NCI-H187 (cell line): ENCODE data around the gene BCKDHB.

Experiments used
- DNase-seq, 2 experiments: peaks; one replicate each; lab custom pipeline; 2025; lab: John Stamatoyannopoulos, UW

Gene BCKDHB

DNA sequence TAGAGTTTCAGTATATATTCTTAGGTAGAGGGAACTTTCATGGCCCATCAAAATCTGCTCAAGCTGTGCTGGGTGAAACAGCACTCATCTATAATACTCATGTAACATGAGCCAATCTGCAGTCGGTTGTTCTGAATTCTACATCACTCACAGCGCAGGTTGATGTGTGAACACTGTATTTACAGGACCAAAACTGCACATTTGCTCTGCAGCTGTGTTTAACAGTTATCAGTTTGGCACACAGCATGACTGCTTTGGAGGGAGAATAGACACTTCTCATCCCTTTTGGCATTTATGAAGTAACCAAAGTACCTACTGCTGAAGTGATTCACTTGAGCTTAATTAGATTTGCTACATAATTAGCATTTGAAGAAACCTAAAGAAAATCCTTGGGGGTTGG, 225.1 kb downstream of the BCKDHB start:
- peak in 1 of 2 experiments; percentile 19 for DNase-seq

DNA sequence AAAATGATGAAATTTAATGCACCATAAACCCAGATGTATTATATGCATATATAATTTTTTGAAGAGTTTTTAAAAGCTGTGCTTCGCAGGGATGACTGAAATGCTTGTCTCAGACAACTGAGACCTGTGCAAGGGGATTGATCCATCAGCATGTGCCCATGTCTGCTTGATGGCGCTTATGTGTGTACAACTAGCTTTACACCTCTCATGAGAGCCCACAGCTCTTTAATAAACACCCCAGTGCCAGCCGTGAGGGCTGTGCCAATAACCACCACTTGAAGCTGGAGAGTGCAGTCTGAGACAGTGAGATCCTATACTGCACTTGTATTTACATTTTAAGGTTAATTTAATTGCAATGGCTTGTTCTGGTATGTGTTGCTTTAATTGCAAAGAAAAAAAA, 225.5 kb downstream of the BCKDHB start:
- DNase-seq = peak in 1 of 2 experiments; percentile 4

- DNase-seq = no peak
Measured at GRCh38 chr6:80333342-80333741, 226.9 kb downstream of the BCKDHB start.

DNA sequence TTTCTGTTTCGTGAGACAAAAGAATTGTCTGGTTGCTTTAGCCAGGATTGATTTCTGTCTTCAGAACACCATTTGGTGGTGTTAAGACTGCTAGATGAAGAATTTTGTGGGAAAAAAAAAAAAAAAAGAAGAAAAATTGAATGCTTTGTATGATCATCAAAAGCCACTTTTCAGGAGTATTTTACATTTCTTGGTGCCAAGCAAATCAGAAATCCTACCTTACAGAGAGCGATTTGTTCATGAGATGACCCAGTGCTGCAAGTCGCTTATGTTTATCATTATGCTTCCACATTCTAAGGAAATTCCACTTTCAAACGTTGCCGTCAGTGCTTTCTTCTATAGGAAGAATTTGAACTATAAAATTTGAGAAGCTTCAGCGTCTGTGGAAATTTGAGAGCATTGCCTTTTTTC, 228.7 kb downstream of the BCKDHB start:
- no peak for DNase-seq

DNA sequence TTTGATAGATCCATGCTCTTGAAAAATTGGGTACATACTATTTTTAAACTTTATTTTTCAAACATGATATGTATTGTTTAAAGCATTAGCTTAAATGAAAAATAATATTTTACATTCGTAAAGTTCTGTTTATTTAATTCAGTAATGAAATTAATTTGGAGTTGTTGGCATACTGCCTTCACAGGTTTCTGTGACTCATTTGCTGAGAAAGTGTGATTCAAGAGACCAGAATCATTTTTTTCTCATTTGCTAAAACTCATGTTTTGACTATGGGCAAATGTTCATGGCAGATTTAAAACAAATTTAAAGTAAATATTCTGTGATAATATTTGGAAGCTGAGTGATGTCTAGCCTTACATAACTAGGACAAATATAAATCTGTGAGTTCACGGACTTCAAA, 230.4 kb downstream of the BCKDHB start:
- no peak for DNase-seq

DNA sequence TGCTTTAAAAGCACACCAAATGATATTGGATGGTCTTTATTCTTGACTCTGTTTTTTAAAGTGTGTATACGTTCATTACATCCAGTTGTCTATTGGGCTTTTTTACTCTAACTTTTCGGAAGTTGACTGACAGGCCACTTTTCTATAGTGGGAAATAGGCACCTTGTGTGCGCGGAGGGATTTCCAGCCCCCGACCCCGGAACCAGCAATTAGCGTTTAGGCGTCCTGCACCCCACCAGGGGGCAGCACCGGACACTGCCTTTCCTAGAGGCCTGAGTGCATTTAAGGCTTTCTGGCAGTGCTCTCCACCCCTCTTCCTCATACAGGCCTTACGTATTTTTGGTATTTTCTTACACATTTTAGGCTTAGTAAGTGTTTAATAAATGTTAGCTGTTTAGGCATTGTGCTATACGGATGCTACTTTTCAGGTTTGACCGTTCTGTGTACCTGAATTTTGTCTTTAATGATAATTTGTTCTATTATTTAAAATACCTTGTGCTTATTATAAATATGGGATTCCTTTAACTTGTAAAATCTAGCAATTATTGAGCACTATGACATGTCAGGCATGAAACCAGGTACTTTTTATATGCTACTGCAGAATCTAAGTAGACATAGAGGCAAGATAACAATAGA, 231.8 kb downstream of the BCKDHB start:
- DNase-seq = peak; percentile 3 to 30

GRCh38 chr6:80339421-80339820, 232.9 kb downstream of the BCKDHB start:
- no peak for DNase-seq

DNA sequence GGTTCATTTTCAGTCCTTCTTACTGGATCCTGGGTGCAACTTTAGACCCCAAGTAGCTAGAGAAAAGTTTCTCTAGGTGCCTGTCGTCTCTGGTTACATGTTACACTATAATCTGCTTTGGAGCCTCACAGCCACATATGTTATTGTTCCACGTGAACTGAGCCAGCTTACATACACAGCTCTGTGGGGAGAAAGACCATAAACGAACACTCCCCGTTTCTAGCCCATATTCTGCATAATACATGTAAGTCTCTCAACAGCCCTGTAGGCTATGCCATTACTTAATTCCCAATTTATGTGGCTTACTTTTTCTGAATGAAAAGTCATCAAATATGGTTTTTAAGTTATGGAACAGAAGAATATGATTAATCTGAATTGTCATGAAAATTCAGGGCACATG, 233.8 kb downstream of the BCKDHB start:
- no peak for DNase-seq

GRCh38 chr6:80340686-80341085, 234.2 kb downstream of the BCKDHB start:
- no peak for DNase-seq

- no peak for DNase-seq
Measured at GRCh38 chr6:80341330-80341729, 234.9 kb downstream of the BCKDHB start.

GRCh38 chr6:80343511-80343910, 237.0 kb downstream of the BCKDHB start:
- DNase-seq = no peak

- no peak for DNase-seq
Measured at GRCh38 chr6:80347101-80347500, 240.6 kb downstream of the BCKDHB start.

DNA sequence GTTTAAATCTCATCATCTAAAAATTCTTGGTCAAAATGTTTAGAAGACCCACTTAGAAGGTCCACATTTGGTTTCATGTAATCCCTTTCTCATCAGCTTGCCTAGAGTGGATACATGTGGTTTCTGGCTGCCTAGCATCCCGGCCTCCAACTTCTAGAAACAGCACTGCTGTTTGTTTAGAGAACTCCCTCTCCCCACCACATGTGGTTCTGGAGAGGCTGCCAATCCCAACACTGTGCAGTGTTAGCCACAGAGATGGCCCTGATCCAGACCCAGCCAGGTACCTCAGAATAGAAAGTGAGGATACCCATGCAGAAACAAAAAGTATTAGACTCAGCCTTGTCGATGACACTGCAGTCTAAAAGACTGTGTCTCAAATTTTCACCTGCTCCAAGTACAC, 241.8 kb downstream of the BCKDHB start:
- DNase-seq = no peak

DNA sequence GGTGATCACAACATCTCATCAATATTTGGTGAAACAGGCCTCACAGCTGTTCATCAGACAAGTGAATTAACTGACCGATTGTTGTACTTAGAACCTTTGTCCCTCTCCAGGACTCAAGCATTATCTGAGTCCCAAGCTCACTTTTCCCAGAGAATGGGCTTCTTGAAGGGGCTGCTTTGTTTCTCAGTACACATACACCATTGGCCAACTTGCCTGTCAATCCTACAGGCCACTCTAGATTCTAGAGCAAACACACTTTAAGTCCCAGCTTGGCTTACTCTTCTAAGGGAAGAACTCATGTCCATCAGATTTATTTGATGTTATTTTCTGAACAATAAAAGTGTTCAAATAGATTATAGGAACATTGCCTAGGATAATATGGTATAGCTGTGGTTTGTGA, 249.5 kb downstream of the BCKDHB start:
- DNase-seq = no peak

DNA sequence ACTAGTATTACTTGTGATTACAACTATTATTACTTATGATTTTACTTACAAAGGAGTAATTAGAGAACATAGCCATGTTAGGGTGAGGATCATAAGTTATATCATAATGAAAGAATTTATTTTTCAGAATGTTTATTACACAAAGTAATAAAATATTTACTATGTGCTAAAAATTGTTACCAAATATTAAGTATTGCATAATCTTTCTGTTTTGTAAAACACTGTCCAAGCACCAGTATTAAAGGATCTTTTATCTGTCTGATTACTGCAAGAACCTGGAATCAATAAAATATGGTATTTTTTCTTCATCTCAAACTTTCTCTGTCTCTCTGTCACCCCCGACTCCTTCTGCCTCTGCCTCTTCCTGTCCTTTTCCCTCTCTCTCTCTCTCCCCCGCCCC, 250.1 kb downstream of the BCKDHB start:
- DNase-seq = no peak

DNA sequence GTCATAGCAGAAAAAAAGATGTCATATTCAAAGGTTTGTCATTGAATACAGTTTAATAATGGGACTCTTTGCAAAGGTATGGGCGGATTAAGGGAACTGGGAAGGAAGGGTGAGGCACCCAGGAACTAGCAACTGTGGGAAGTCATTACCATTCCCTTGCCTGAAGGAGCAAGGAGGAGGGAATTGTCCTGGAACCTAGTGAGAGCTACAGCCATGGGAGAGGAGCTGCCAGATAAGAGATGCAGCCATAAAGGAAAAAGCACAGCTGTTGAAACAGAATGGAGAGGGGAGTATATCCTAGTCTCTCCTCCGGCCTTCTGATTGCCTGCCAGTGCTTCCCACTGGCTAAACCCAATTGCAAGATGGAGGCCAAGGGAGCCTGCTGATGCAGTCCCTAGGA, 250.6 kb downstream of the BCKDHB start:
- DNase-seq = no peak

- DNase-seq = no peak
Measured at GRCh38 chr6:80357674-80358073, 251.2 kb downstream of the BCKDHB start.

- no peak for DNase-seq
Measured at GRCh38 chr6:80363501-80364122, 257.1 kb downstream of the BCKDHB start.

DNA sequence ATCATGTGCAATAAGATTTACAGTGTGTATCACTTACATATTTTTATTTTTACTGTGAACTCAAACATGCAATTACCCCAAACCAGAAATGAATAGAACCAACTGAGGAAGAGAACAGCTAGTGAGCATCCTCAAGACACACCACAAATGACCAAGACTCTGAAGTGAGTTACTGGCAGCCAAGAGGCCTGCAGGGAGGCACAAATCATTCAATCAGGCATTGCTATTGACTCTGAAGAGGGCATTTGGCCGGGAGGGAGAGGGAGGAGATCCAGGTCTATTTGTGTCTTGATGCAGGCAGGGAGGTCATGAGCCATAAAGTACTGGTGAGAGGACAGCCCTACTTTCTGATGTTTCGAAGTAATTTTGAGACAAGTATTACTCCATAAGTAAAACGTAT, 257.7 kb downstream of the BCKDHB start:
- no peak for DNase-seq

GRCh38 chr6:80366051-80366450, 259.6 kb downstream of the BCKDHB start:
- DNase-seq = no peak

DNA sequence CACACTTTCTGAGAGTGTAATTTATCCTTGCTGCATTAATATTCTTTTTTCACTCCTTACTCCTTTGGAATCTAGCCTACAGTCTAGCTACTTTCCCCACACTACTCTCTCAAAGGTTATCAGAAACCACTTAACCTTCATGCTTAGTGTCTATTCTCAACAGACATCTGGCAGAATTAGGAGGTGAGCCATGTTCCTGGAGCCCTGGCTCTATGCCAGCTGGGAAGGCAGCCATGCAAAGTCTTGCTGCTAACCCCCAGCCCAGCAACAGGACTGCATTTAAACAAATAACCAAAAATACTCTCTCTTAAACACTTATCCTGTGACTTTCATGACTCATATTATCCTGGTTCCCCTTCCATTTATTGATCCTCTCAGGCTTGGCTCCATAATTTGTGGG, 260.2 kb downstream of the BCKDHB start:
- peak in 1 of 2 experiments; percentile 4 for DNase-seq

GRCh38 chr6:80376411-80376810, 269.9 kb downstream of the BCKDHB start:
- no peak for DNase-seq

GRCh38 chr6:80380566-80380965, 274.1 kb downstream of the BCKDHB start:
- no peak for DNase-seq

DNA sequence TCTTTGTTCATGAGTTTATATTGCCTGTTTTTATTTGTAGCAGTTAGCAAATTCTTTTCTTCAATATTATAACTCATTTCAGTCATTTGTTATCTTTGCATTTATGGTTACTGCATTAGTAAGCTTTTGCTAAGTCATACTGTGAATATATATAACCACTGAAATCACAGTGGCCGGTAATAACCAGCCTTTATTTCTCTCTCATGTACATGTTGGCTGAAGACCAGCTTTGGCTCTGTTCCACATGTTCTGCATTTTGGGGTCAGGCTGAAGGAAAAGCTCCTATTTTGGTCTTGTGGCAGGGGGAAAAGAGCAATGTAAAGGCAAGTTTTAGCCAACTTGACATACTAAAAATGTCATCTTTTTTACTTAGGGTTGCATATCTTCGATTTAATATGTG, 276.3 kb downstream of the BCKDHB start:
- no peak for DNase-seq
